EH (cell line): ENCODE measurements around the gene CYP2A7.
"Not testable (repeated sequence)": the region's sequence is repeated elsewhere in the genome, so short reads cannot be mapped to it uniquely, and the experiment has no call there.

Experiments
- DNase-seq: peaks from one replicate; pipeline ENCODE4 v3.0.0-alpha.2; 2015; ENCODE audit warnings: low read depth

The CYP2A7 gene

GRCh38 chr19:40899964-40900363, 17.9 kb upstream of the CYP2A7 start:
- not testable (repeated sequence) for DNase-seq

GRCh38 chr19:40896843-40897789, 15.1 kb upstream of the CYP2A7 start:
- DNase-seq = peak; percentile 36

GRCh38 chr19:40896418-40896796, 14.4 kb upstream of the CYP2A7 start:
- no peak for DNase-seq

- DNase-seq = no peak
Measured at GRCh38 chr19:40893112-40893511, 11.1 kb upstream of the CYP2A7 start.

- no peak for DNase-seq
Measured at GRCh38 chr19:40889366-40889765, 7.3 kb upstream of the CYP2A7 start.

GRCh38 chr19:40888191-40888590, 6.2 kb upstream of the CYP2A7 start:
- no peak for DNase-seq

- DNase-seq = not testable (repeated sequence)
Measured at GRCh38 chr19:40884187-40884931, 2.3 kb upstream of the CYP2A7 start.

GRCh38 chr19:40879349-40879748, 2.7 kb downstream of the CYP2A7 start:
- DNase-seq = not testable (repeated sequence)

- not testable (repeated sequence) for DNase-seq
Measured at GRCh38 chr19:40875526-40875951, 6.5 kb downstream of the CYP2A7 start.

- not testable (repeated sequence) for DNase-seq
Measured at GRCh38 chr19:40874874-40875273, 7.2 kb downstream of the CYP2A7 start.

- DNase-seq = not testable (repeated sequence)
Measured at GRCh38 chr19:40873873-40874272, 8.2 kb downstream of the CYP2A7 start.

- DNase-seq = no peak
Measured at GRCh38 chr19:40872209-40872608, 9.8 kb downstream of the CYP2A7 start.

GRCh38 chr19:40867701-40868100, 14.3 kb downstream of the CYP2A7 start:
- no peak for DNase-seq

- DNase-seq = not testable (repeated sequence)
Measured at GRCh38 chr19:40864739-40865496, 17.1 kb downstream of the CYP2A7 start.

GRCh38 chr19:40862785-40863184, 19.2 kb downstream of the CYP2A7 start:
- peak; percentile 27 for DNase-seq

GRCh38 chr19:40862333-40862732, 19.7 kb downstream of the CYP2A7 start:
- peak; percentile 1 for DNase-seq

- no peak for DNase-seq
Measured at GRCh38 chr19:40858109-40858508, 23.9 kb downstream of the CYP2A7 start.

GRCh38 chr19:40852467-40853152, 29.4 kb downstream of the CYP2A7 start:
- DNase-seq = not testable (repeated sequence)

- DNase-seq = not testable (repeated sequence)
Measured at GRCh38 chr19:40850277-40850676, 31.8 kb downstream of the CYP2A7 start, which contains the start of gene CYP2A6. CYP2A6 (minus strand) TSS chr19:40850447; CDS start chr19:40850426, 21 bp downstream.

- DNase-seq = not testable (repeated sequence)
Measured at GRCh38 chr19:40846722-40847121, 35.3 kb downstream of the CYP2A7 start.

GRCh38 chr19:40843653-40844052, 38.4 kb downstream of the CYP2A7 start:
- DNase-seq = not testable (repeated sequence)
